GM19351 (cell line): ENCODE data around the gene ATP2B2.

ENCODE experiments used
- ATAC-seq: cut with Tn5 transposase; IDR thresholded peaks from one replicate; pipeline ENCODE4 v1.9.1; 2021; ENCODE audit warnings: mild to moderate bottlenecking, moderate library complexity; ENCODE audit not compliant: unreplicated experiment

ATP2B2 gene

GRCh38 chr3:10335190-10335738, 170.1 kb downstream of the ATP2B2 start:
- no peak for ATAC-seq

GRCh38 chr3:10334459-10334858, 170.9 kb downstream of the ATP2B2 start:
- ATAC-seq: no peak

- no peak for ATAC-seq
These were observed 171.3 kb downstream of the ATP2B2 start for GRCh38 chr3:10334042-10334441.

- ATAC-seq: no peak
These were observed 172.1 kb downstream of the ATP2B2 start for GRCh38 chr3:10333349-10333650.

GRCh38 chr3:10332481-10333348, 172.7 kb downstream of the ATP2B2 start:
- ATAC-seq: no peak

GRCh38 chr3:10331320-10331719, 174.1 kb downstream of the ATP2B2 start:
- no peak for ATAC-seq

GRCh38 chr3:10330319-10330718, 175.1 kb downstream of the ATP2B2 start:
- ATAC-seq: no peak

- no peak for ATAC-seq
These were observed 175.8 kb downstream of the ATP2B2 start for GRCh38 chr3:10329495-10330015.

GRCh38 chr3:10328460-10329071, 176.8 kb downstream of the ATP2B2 start:
- no peak for ATAC-seq

- ATAC-seq: no peak
These were observed 177.8 kb downstream of the ATP2B2 start for GRCh38 chr3:10327592-10327991.

GRCh38 chr3:10322352-10322710, 183.1 kb downstream of the ATP2B2 start:
- ATAC-seq: no peak

- no peak for ATAC-seq
These were observed 183.6 kb downstream of the ATP2B2 start for GRCh38 chr3:10321630-10322351.

GRCh38 chr3:10320320-10320677, 185.1 kb downstream of the ATP2B2 start:
- ATAC-seq: no peak

GRCh38 chr3:10319804-10320203, 185.6 kb downstream of the ATP2B2 start:
- ATAC-seq: no peak

GRCh38 chr3:10319251-10319650, 186.1 kb downstream of the ATP2B2 start:
- no peak for ATAC-seq

GRCh38 chr3:10317961-10318350, 187.4 kb downstream of the ATP2B2 start:
- no peak for ATAC-seq

- no peak for ATAC-seq
These were observed 187.9 kb downstream of the ATP2B2 start for GRCh38 chr3:10317311-10317960.

- no peak for ATAC-seq
These were observed 189.5 kb downstream of the ATP2B2 start for GRCh38 chr3:10315771-10316344.

GRCh38 chr3:10315101-10315500, 190.3 kb downstream of the ATP2B2 start:
- ATAC-seq: no peak

- no peak for ATAC-seq
These were observed 192.5 kb downstream of the ATP2B2 start for GRCh38 chr3:10312861-10313260.

- no peak for ATAC-seq
These were observed 193.0 kb downstream of the ATP2B2 start for GRCh38 chr3:10312391-10312790.
